Activated CD4-positive, alpha-beta memory T cell treated with anti-CD3 and anti-CD28 coated beads, Interleukin-2, amount 10 ng/mL, durations not matched to agents 7 days and 5 days (primary cell): Measurements from ENCODE around the gene C17orf107. TPM values are rescaled to one million over a fixed set of nuclear protein-coding genes. Genes with fewer than 3 reads are reported as not detected.

Experiments
- CTCF ChIA-PET: fragments of 350-600 bp; sonication (Branson Sonifier 250); formaldehyde crosslinking; loops from one replicate; lab custom pipeline; 2021; ENCODE audit warnings: antibody characterized with exemption, inconsistent platforms; lab: Charles Lee
- POLR2A ChIA-PET: fragments of 350-600 bp; sonication (Branson Sonifier 250); formaldehyde crosslinking; loops from one replicate; lab custom pipeline; 2021; ENCODE audit warnings: antibody characterized with exemption; lab: Charles Lee
- DNase-seq: peaks from one replicate; pipeline ENCODE4 v3.0.0-alpha.2; 2020
- H3K27ac Mint-ChIP-seq: one replicate; pipeline ENCODE4 v1.8.0; 2021; ENCODE audit warnings: mild to moderate bottlenecking, mixed read lengths
- H3K27me3 Mint-ChIP-seq: one replicate; pipeline ENCODE4 v1.8.0; 2021; ENCODE audit warnings: mixed read lengths
- H3K36me3 Mint-ChIP-seq: one replicate; pipeline ENCODE4 v1.8.0; 2021; ENCODE audit warnings: low read depth, mixed read lengths
- H3K4me1 Mint-ChIP-seq: one replicate; pipeline ENCODE4 v1.8.0; 2021; ENCODE audit warnings: mixed read lengths
- H3K4me3 Mint-ChIP-seq: one replicate; pipeline ENCODE4 v1.8.0; 2021; ENCODE audit warnings: mild to moderate bottlenecking, mixed read lengths
- H3K9me3 Mint-ChIP-seq: one replicate; pipeline ENCODE4 v1.8.0; 2021; ENCODE audit warnings: mixed read lengths
- total RNA-seq, 2 experiments: library from RNA; stranded (reverse); gene quantifications; one replicate each; pipeline ENCODE4 v1.2.3, GENCODE V29; 2021

C17orf107 gene
- total RNA-seq, 2 experiments from 2014 or later = 0.58 to 0.98 TPM

DNA sequence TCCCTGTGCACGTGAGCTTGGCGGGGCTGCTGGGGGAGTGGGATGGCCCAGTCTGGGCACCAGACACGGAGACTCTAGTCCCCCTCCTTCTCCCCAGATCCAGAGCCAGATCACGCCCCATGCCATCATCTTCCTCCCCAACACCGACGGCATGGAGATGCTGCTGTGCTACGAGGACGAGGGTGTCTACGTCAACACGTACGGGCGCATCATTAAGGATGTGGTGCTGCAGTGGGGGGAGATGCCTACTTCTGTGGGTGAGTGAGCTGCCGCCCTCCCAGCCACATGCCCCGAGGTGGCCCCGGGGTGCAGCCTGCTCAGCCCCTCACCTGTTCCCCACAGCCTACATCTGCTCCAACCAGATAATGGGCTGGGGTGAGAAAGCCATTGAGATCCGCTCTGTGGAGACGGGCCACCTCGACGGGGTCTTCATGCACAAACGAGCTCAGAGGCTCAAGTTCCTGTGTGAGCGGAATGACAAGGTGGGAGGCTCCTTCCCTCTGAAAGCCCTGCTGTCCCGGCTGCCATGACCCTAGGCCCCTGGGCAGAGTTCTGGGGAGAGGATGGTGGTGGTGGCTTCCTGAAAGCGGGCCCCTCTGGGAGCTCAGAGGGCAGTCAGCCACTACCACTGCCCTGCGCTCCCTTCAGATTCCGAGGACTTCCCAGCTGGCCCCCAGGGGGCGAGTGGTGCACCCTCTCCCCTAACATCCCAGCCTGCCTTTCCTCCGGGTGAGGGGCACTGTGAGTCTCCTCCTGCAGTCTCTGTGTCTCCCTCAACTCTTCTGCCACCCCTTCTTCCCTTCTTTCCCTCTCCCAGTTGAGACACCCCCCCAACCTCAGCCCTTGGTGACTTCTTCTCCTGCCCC is 2.8 kb upstream of the C17orf107 start:
- Mint-ChIP-seq H3K4me3 (no peak overlapping the region), H3K36me3 (peaks cover 24% of the 10 kb centered on the region), H3K4me1 (peaks cover 22% of the 10 kb centered on the region), H3K27ac (no peak overlapping the region), H3K27me3 (peaks cover 6% of the 10 kb centered on the region), H3K9me3 (no peaks in the 10 kb centered on the region)
- no peak for DNase-seq
- ChIA-PET CTCF (no interaction called here), POLR2A (no interaction called here)

DNA sequence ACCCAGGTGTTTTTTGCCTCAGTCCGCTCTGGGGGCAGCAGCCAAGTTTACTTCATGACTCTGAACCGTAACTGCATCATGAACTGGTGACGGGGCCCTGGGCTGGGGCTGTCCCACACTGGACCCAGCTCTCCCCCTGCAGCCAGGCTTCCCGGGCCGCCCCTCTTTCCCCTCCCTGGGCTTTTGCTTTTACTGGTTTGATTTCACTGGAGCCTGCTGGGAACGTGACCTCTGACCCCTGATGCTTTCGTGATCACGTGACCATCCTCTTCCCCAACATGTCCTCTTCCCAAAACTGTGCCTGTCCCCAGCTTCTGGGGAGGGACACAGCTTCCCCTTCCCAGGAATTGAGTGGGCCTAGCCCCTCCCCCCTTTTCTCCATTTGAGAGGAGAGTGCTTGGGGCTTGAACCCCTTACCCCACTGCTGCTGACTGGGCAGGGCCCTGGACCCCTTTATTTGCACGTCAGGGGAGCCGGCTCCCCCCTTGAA is 2.1 kb upstream of the C17orf107 start:
- no peak for DNase-seq
- Mint-ChIP-seq H3K27me3 (peaks cover 6% of the 10 kb centered on the region), H3K27ac (no peak overlapping the region), H3K4me3 (no peak overlapping the region), H3K36me3 (peaks cover 24% of the 10 kb centered on the region), H3K4me1 (peaks cover 23% of the 10 kb centered on the region), H3K9me3 (no peaks in the 10 kb centered on the region)
- ChIA-PET CTCF (no interaction called here), POLR2A (no interaction called here)

GRCh38 chr17:4897785-4898184 is 1.6 kb upstream of the C17orf107 start:
- Mint-ChIP-seq H3K4me3 (no peak overlapping the region), H3K27me3 (peaks cover 6% of the 10 kb centered on the region), H3K4me1 (peaks cover 28% of the 10 kb centered on the region), H3K9me3 (no peaks in the 10 kb centered on the region), H3K36me3 (peaks cover 22% of the 10 kb centered on the region), H3K27ac (no peak overlapping the region)
- ChIA-PET CTCF (no interaction called here), POLR2A (no interaction called here)
- DNase-seq = no peak

DNA sequence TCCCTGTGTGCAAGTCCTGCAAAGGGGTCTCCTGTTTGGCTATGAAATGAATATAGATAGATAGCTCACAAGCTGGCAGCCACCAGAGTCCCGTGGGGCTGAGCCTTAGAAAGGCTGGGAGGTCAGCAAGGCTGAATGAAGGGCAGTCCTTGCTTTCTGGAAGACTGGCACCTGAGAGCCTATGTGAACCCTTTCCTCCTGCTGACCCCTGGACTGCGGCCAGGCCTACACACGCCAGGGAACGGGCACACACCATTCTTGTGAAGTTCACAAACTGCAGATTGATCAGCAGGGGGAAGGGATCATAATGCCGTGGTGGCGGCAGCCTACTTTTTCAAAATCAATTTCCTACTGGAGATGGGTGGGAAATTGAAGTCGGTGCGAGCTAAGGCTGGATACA is 985 bp upstream of the C17orf107 start:
- no peak for DNase-seq
- Mint-ChIP-seq H3K9me3 (no peaks in the 10 kb centered on the region), H3K27me3 (peaks cover 6% of the 10 kb centered on the region), H3K27ac (no peak overlapping the region), H3K4me3 (peak overlapping the region; percentile 37), H3K4me1 (peaks cover 34% of the 10 kb centered on the region), H3K36me3 (peaks cover 22% of the 10 kb centered on the region)
- ChIA-PET POLR2A (interaction anchor here (1.2 to 1.4 kb wide), 3 partner anchors 18 to 113 kb away, joined by 3 to 7 read pairs (median 3); partner anchors contain the start of gene PFN1), CTCF (interaction anchor here (0.5 to 2.5 kb wide), 2 partner anchors 9 to 341 kb away, joined by 4 to 20 read pairs; no protein-coding TSS in a partner anchor)

DNA sequence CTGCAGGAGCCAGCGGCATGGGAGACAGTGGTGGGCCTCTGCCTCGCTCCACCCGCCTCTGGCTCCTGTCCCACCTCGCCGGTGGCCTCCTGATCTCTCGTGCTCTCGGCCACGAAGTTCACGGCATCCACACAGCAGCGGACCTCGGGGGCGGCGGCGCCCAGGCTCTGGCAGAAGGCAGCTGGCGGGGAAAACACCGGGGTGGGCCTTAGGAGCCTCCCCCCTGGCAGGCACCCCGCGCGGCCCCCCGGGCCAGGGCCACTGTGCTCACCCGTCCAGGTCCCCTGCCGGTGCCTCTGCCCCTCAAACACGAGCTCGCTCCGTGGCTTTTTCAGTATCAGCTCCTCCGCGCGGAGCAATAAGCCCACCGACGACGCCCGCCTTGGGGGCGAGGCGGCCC is 409 bp upstream of the C17orf107 start:
- Mint-ChIP-seq H3K36me3 (peaks cover 20% of the 10 kb centered on the region), H3K4me3 (peak overlapping the region; percentile 37), H3K4me1 (peaks cover 38% of the 10 kb centered on the region), H3K27ac (no peak overlapping the region), H3K27me3 (peaks cover 6% of the 10 kb centered on the region), H3K9me3 (no peaks in the 10 kb centered on the region)
- ChIA-PET POLR2A (interaction anchor here (0.6 to 2.2 kb wide), 11 partner anchors 18 to 196 kb away, joined by 3 to 12 read pairs (median 3); partner anchors contain the start of genes ARRB2, PFN1, RNF167 and SLC25A11), CTCF (interaction anchor here (0.5 to 2.7 kb wide), 8 partner anchors 8 to 342 kb away, joined by 3 to 20 read pairs (median 5); partner anchors contain the start of genes ARRB2, MED11, RNF167 and SLC25A11)
- DNase-seq = no peak

DNA sequence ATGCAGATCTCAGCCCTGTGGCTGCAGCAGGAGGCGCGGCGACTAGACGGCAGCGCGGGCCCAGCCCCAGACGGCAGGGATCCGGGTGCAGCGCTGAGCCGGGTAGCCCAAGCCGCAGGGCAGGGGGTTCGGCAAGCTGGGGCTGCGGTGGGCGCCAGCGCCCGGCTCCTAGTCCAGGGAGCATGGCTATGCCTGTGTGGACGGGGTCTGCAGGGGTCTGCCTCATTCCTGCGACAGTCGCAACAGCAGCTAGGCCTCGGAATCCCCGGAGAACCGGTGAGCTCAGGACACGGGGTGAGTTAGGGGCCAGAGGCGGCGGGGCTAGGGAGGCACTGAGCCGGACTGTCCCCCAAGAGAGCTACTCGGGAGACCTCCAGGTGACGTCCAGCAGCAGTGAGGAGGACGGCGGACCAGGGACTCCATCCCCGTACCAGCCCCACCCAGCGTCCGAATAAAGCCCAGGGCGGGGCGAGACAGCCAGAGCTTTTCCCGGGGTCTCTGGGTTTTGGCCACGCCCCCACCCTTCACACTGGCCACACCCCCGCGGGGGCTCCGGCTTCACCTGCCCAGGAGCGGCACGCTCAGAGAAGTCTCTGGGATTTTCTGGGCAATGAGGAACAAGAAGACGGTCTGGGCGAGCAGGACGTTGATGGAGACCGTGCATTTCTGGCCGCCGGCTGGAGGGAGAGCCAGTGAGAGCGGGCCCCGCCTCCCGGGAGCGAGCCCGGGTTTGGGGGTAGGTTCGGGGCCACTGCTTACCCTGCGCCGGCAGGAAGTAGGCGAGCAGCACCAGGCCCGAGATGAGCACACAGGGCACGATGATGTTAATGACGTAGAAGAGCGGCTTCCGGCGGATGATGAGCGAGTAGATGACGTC is 1.1 kb downstream of the C17orf107 start:
- Mint-ChIP-seq H3K4me3 (peak overlapping the region; percentile 78), H3K27ac (peak overlapping the region; percentile 47), H3K9me3 (no peaks in the 10 kb centered on the region), H3K36me3 (peaks cover 8% of the 10 kb centered on the region), H3K4me1 (peaks cover 38% of the 10 kb centered on the region), H3K27me3 (peaks cover 6% of the 10 kb centered on the region)
- ChIA-PET POLR2A (interaction anchor here (0.6 to 2.2 kb wide), 6 partner anchors 13 to 190 kb away, joined by 3 to 12 read pairs (median 8); partner anchors contain the start of genes ARRB2, RNF167 and SLC25A11), CTCF (interaction anchor here (1.0 to 2.7 kb wide), 4 partner anchors 12 to 334 kb away, joined by 3 to 20 read pairs (median 7); partner anchors contain the start of gene ARRB2)
- DNase-seq = peak; percentile 65

GRCh38 chr17:4901108-4901647 is 1.8 kb downstream of the C17orf107 start:
- Mint-ChIP-seq H3K27ac (peak overlapping the region; percentile 47), H3K9me3 (no peaks in the 10 kb centered on the region), H3K36me3 (peaks cover 4% of the 10 kb centered on the region), H3K4me3 (peak overlapping the region; percentile 56), H3K27me3 (peaks cover 10% of the 10 kb centered on the region), H3K4me1 (peaks cover 38% of the 10 kb centered on the region)
- POLR2A ChIA-PET = interaction anchor here (1.0 to 1.9 kb wide), 2 partner anchors 38 to 66 kb away, joined by 4 to 6 read pairs; partner anchors contain the start of genes RNF167, SLC25A11 and SPAG7
- no peak for DNase-seq
- CTCF ChIA-PET = interaction anchor here (2.7 kb wide), 1 partner anchor 111 kb away, joined by 8 read pairs; no protein-coding TSS in a partner anchor

GRCh38 chr17:4901648-4902344 is 2.5 kb downstream of the C17orf107 start:
- no peaks in the 10 kb centered on the region for H3K9me3 Mint-ChIP-seq
- ChIA-PET CTCF (interaction anchor here (1.1 to 2.7 kb wide), 4 partner anchors 13 to 112 kb away, joined by 3 to 8 read pairs (median 4); partner anchors contain the start of genes RNF167 and SLC25A11), POLR2A (interaction anchor here (1.0 to 1.9 kb wide), 2 partner anchors 38 to 65 kb away, joined by 4 to 6 read pairs; partner anchors contain the start of genes RNF167, SLC25A11 and SPAG7)
- H3K36me3 Mint-ChIP-seq = peaks cover 2% of the 10 kb centered on the region
- H3K27me3 Mint-ChIP-seq = peaks cover 10% of the 10 kb centered on the region
- peak overlapping the region; percentile 56 for H3K4me3 Mint-ChIP-seq
- no peak overlapping the region for H3K27ac Mint-ChIP-seq
- DNase-seq = no peak
- H3K4me1 Mint-ChIP-seq = peaks cover 38% of the 10 kb centered on the region

- peaks cover 11% of the 10 kb centered on the region for H3K27me3 Mint-ChIP-seq
- DNase-seq = no peak
- H3K4me3 Mint-ChIP-seq = no peak overlapping the region
- CTCF ChIA-PET = interaction anchor here (0.9 to 1.8 kb wide), 8 partner anchors 12 to 335 kb away, joined by 3 to 10 read pairs (median 5); partner anchors contain the start of genes ARRB2, RNF167, SLC25A11 and SPAG7
- H3K9me3 Mint-ChIP-seq = no peaks in the 10 kb centered on the region
- peak overlapping the region; percentile 0 for H3K27ac Mint-ChIP-seq
- H3K36me3 Mint-ChIP-seq = no peaks in the 10 kb centered on the region
- peaks cover 40% of the 10 kb centered on the region for H3K4me1 Mint-ChIP-seq
- POLR2A ChIA-PET = interaction anchor here (1.9 kb wide), 1 partner anchor 64 kb away, joined by 4 read pairs; the partner anchor contains the start of gene SPAG7
Observed at GRCh38 chr17:4902540-4902939, 3.2 kb downstream of the C17orf107 start.

DNA sequence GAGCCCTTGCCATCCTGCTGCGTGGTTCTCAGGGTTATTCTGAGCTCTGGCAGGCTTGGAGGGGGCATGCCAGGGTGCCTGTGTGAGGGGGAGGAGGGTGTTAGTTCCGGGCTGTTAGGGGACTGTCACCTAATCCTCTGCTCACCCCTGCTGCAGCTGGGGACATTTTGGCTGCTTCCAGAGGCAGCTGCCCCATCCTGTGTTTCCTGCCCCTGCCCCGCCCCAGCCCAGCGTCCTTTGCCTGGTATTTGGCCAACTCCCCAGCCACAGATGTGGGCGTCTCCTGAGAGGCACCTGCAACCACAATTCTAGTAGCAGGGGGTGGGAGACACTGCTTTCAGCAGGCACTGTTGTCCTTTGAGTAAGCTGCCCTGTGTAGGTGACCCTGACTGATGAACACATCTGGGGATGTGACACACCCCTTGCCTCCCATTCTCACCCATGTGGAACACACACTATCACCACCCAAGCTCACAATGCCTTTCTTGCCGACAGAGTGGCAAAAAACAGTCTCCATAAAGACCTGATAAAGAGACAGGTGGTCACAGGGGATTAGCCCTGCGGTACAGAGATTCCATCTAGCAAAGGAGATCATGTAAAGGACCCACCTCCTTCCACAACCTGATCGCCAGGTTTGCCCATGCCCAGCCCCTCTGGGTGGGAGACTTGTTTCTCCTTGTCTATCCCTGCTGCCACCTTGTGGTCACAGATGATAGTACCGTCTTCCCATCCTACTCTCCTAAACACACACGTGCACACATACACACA is 3.9 kb downstream of the C17orf107 start, which contains the start of gene CHRNE:
TSS of gene CHRNE (minus strand) at position 48 of the 768 bp plus-strand sequence. CDS start at position 13, 35 bp downstream.
- Mint-ChIP-seq H3K9me3 (no peaks in the 10 kb centered on the region), H3K27ac (peak within 1 kb of the TSS; percentile 8), H3K27me3 (peaks cover 11% of the 10 kb centered on the region), H3K36me3 (no peaks in the 10 kb centered on the region), H3K4me1 (peaks cover 40% of the 10 kb centered on the region), H3K4me3 (peak within 1 kb of the TSS; percentile 2)
- CTCF ChIA-PET = interaction anchor here (0.6 to 1.8 kb wide), 17 partner anchors 11 to 336 kb away, joined by 3 to 10 read pairs (median 3); partner anchors contain the start of genes ARRB2, PSMB6, RNF167 and SLC25A11
- POLR2A ChIA-PET = interaction anchor here (1.9 kb wide), 1 partner anchor 64 kb away, joined by 4 read pairs; the partner anchor contains the start of gene SPAG7
- peak; percentile 81 for DNase-seq
